Hepatocyte (in vitro differentiated cells): ENCODE results near the gene SUCLG2.

ENCODE experiments used
- CTCF ChIP-seq: fragments of 200-600 bp; sonication (generic); IDR thresholded peaks from 2 replicates; pipeline ENCODE4 v1.5.1; 2016; ENCODE audit warnings: antibody characterized with exemption, mild to moderate bottlenecking; ENCODE audit not compliant: poor library complexity
- EZH2phosphoT487 ChIP-seq: fragments of 200-600 bp; sonication (generic); IDR thresholded peaks from one replicate; pipeline ENCODE4 v1.6.1; 2018; ENCODE audit warnings: antibody characterized with exemption, mild to moderate bottlenecking, low read depth, moderate library complexity; ENCODE audit not compliant: unreplicated experiment, severe bottlenecking

DNA sequence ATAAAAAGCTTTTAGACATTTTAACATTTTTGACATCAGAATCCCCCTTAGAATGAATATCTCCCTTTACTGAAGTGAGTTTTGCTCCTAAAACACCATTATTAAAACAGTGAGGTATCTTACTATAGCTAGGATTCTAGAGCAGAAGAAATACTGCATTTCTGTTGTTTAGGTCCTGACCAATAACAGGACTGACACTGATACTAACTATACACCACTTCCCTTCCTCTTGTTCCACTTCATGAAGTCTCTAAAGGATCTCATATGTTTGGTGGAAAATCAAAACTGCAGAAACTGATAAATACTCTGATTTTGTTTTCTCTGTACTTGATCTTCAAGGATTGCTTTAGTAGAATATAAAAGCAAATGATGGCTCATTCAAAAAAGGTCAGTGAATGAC lies 230.7 kb downstream of the SUCLG2 start:
- TF ChIP-seq CTCF (no peak), EZH2phosphoT487 (no peak)
